ENCODE results near the gene MBD3L1.

GRCh38 chr19:8794823-8795222, 37.4 kb upstream of the MBD3L1 start:
- TF ChIP-seq, protein P1, sequence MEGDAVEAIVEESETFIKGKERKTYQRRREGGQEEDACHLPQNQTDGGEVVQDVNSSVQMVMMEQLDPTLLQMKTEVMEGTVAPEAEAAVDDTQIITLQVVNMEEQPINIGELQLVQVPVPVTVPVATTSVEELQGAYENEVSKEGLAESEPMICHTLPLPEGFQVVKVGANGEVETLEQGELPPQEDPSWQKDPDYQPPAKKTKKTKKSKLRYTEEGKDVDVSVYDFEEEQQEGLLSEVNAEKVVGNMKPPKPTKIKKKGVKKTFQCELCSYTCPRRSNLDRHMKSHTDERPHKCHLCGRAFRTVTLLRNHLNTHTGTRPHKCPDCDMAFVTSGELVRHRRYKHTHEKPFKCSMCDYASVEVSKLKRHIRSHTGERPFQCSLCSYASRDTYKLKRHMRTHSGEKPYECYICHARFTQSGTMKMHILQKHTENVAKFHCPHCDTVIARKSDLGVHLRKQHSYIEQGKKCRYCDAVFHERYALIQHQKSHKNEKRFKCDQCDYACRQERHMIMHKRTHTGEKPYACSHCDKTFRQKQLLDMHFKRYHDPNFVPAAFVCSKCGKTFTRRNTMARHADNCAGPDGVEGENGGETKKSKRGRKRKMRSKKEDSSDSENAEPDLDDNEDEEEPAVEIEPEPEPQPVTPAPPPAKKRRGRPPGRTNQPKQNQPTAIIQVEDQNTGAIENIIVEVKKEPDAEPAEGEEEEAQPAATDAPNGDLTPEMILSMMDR (IDR thresholded peaks at IDR 0.05), result no peak
- no peak for TF ChIP-seq EP300 (IDR thresholded peaks at IDR 0.05)
- TF ChIP-seq POLR2AphosphoS5 (IDR thresholded peaks at IDR 0.05), result no peak
- TF ChIP-seq POLR2A (IDR thresholded peaks at IDR 0.05), result no peak

Measured in upper lobe of left lung (tissue), 4 donors.